CD14-positive monocyte (primary cell): ENCODE results near the gene ZPLD1. TPM values are rescaled to one million over a fixed set of nuclear protein-coding genes. Genes with fewer than 3 reads are reported as not detected.

Experiments used
- DNase-seq, 3 donors: peaks; one replicate each; pipeline ENCODE4 v3.0.0-alpha.2; 2011 to 2022
- H2AFZ ChIP-seq: 2 replicates; pipeline ENCODE4 v1.6.0; 2012; ENCODE audit warnings: mild to moderate bottlenecking, low read depth, low read length, inconsistent platforms; ENCODE audit not compliant: insufficient read depth, poor library complexity, severe bottlenecking
- H3K27ac ChIP-seq, 2 donors: 1 replicate in 1 of 2; 2 replicates in 1 of 2; pipeline ENCODE4 v1.5.1; 2012 to 2013; ENCODE audit warnings: low read length in 2 of 2, control low read depth in 1 of 2, inconsistent platforms in 1 of 2, low read depth in 1 of 2, mild to moderate bottlenecking in 1 of 2
- H3K27me3 ChIP-seq, 2 donors: one replicate each; pipeline versions ENCODE4 v1.6.0 to v1.6.1; 2011 to 2013; ENCODE audit warnings: low read length in 2 of 2; ENCODE audit not compliant: control insufficient read depth in 2 of 2, insufficient read depth in 2 of 2
- H3K36me3 ChIP-seq, 2 donors: replicated peaks in 1 of 2; 1 replicate in 1 of 2; 2 replicates in 1 of 2; pipeline versions ENCODE4 v1.5.1 to v1.6.1; 2012 to 2013; ENCODE audit warnings: low read length in 2 of 2, control low read depth in 1 of 2, inconsistent platforms in 1 of 2, mild to moderate bottlenecking in 1 of 2; ENCODE audit not compliant: insufficient read depth in 2 of 2, control insufficient read depth in 1 of 2
- H3K4me1 ChIP-seq, 2 donors: 1 replicate in 1 of 2; 2 replicates in 1 of 2; pipeline versions ENCODE4 v1.5.1 to v1.6.1; 2012 to 2013; ENCODE audit warnings: low read length in 2 of 2, control low read depth in 1 of 2, inconsistent platforms in 1 of 2, mild to moderate bottlenecking in 1 of 2, moderate library complexity in 1 of 2; ENCODE audit not compliant: insufficient read depth in 2 of 2, control insufficient read depth in 1 of 2
- H3K4me2 ChIP-seq: replicated peaks from 2 replicates; pipeline ENCODE3; 2012; ENCODE audit warnings: low read length, moderate library complexity, mild to moderate bottlenecking; ENCODE audit not compliant: poor library complexity, severe bottlenecking; ENCODE audit errors: extremely low read depth
- H3K4me3 ChIP-seq, 3 experiments: fragments of 200-600 bp in 1 of 3; sonication (generic) in 1 of 3; replicated peaks in 1 of 3; 1 replicate in 2 of 3; 2 replicates in 1 of 3; pipeline ENCODE4 v1.5.1; 2011 to 2013; ENCODE audit warnings: low read length in 3 of 3, mild to moderate bottlenecking in 3 of 3, control low read depth in 2 of 3, low read depth in 2 of 3, inconsistent platforms in 1 of 3, moderate library complexity in 1 of 3
- H3K79me2 ChIP-seq: 2 replicates; pipeline ENCODE4 v1.6.0; 2012; ENCODE audit warnings: mild to moderate bottlenecking, control low read depth, inconsistent platforms, low read length, moderate library complexity; ENCODE audit not compliant: insufficient read depth
- H3K9ac ChIP-seq: 2 replicates; pipeline ENCODE4 v1.6.0; 2017; ENCODE audit warnings: low read length, mild to moderate bottlenecking; ENCODE audit not compliant: insufficient read depth, poor library complexity, severe bottlenecking
- H3K9me3 ChIP-seq, 2 donors: replicated peaks in 1 of 2; 1 replicate in 1 of 2; 2 replicates in 1 of 2; pipeline versions ENCODE4 v1.5.1 to v1.6.1; 2012 to 2013; ENCODE audit warnings: low read length in 2 of 2, control low read depth in 1 of 2; ENCODE audit not compliant: control insufficient read depth in 1 of 2, insufficient read depth in 1 of 2
- H4K20me1 ChIP-seq: 2 replicates; pipeline ENCODE4 v1.6.0; 2012; ENCODE audit warnings: mild to moderate bottlenecking, low read length, control low read depth, moderate library complexity; ENCODE audit not compliant: insufficient read depth
- H3K27ac Mint-ChIP-seq, 7 donors: one replicate each; pipeline ENCODE4 v1.8.0; 2020; ENCODE audit warnings: mild to moderate bottlenecking in 7 of 7, mixed read lengths in 7 of 7, moderate library complexity in 6 of 7, inconsistent platforms in 2 of 7
- H3K27me3 Mint-ChIP-seq, 3 donors: one replicate each; pipeline ENCODE4 v1.8.0; 2021 to 2022; ENCODE audit warnings: low read depth in 3 of 3, mild to moderate bottlenecking in 3 of 3, mixed read lengths in 3 of 3, moderate library complexity in 3 of 3, inconsistent platforms in 1 of 3
- H3K36me3 Mint-ChIP-seq, 2 donors: one replicate each; pipeline ENCODE4 v1.8.0; 2020; ENCODE audit warnings: mixed read lengths in 2 of 2, inconsistent platforms in 1 of 2, mild to moderate bottlenecking in 1 of 2
- H3K4me1 Mint-ChIP-seq: one replicate; pipeline ENCODE4 v1.8.0; 2020; ENCODE audit warnings: mild to moderate bottlenecking, mixed read lengths
- H3K4me3 Mint-ChIP-seq, 2 donors: one replicate each; pipeline ENCODE4 v1.8.0; 2020; ENCODE audit warnings: mild to moderate bottlenecking in 2 of 2, mixed read lengths in 2 of 2, moderate library complexity in 1 of 2
- H3K9me3 Mint-ChIP-seq, 7 donors: one replicate each; pipeline ENCODE4 v1.8.0; 2020 to 2022; ENCODE audit warnings: mixed read lengths in 7 of 7, mild to moderate bottlenecking in 6 of 7, moderate library complexity in 6 of 7, inconsistent platforms in 2 of 7
- CTCF ChIP-seq: fragments of 200-600 bp; IDR thresholded peaks from one replicate; pipeline ENCODE4 v1.8.0; 2022; ENCODE audit warnings: antibody characterized with exemption, mild to moderate bottlenecking
- WGBS: methylation state at CpG from one replicate; pipeline ENCODE4 v1.1.5; 2013; ENCODE audit warnings: missing lambda C conversion rate; ENCODE audit not compliant: insufficient coverage; 5-methylcytosine and 5-hydroxymethylcytosine counted together
- intact Hi-C, 2 donors: fragments of 100-400 bp; cut with micrococcal nuclease; formaldehyde crosslinking; loops; one replicate each; pipeline versions ENCODE4 v1.15.0 to v1.15.1; 2023
- polyA plus RNA-seq, 3 donors: library from polyadenylated mRNA; depleted of rRNA in 1 of 3; unstranded in 2 of 3; stranded (reverse) in 1 of 3; fragments of 300-500 nt in 2 of 3; fragments of >200 nt in 1 of 3; fragmentation: Illumina TruSeq in 2 of 3; gene quantifications; 1 replicate in 2 of 3; 2 replicates in 1 of 3; pipeline ENCODE4 v1.2.3, GENCODE V29; 2012 to 2021

The ZPLD1 gene
- polyA plus RNA-seq, 3 donors: not detected

GRCh38 chr3:102441832-102442231 lies 7.0 kb downstream of the ZPLD1 start:
- no peaks in the 10 kb centered on the region for H3K36me3 Mint-ChIP-seq
- Histone ChIP-seq H4K20me1 (no peaks in the 10 kb centered on the region), H3K4me3 (no peak overlapping the region), H3K36me3 (no peaks in the 10 kb centered on the region), H3K27ac (no peak overlapping the region), H3K9me3 (no peaks in the 10 kb centered on the region), H3K4me1 (no peaks in the 10 kb centered on the region), H3K27me3 (no peaks in the 10 kb centered on the region), H3K79me2 (no peaks in the 10 kb centered on the region), H3K4me2 (no peak overlapping the region), H3K9ac (no peak overlapping the region), H2AFZ (no peak overlapping the region)
- DNase-seq: no peak
- H3K4me3 Mint-ChIP-seq: no peak overlapping the region
- H3K9me3 Mint-ChIP-seq: no peaks in the 10 kb centered on the region
- H3K27ac Mint-ChIP-seq: no peak overlapping the region
- intact Hi-C loops: no loop called here
- no peaks in the 10 kb centered on the region for H3K27me3 Mint-ChIP-seq
- WGBS: 67% methylated on average over 1 of the region's 1 CpG
- H3K4me1 Mint-ChIP-seq: no peaks in the 10 kb centered on the region
- no peak for TF ChIP-seq CTCF

- TF ChIP-seq CTCF: no peak
- no peaks in the 10 kb centered on the region for H3K4me1 Mint-ChIP-seq
- no peaks in the 10 kb centered on the region for H3K79me2 ChIP-seq
- no peaks in the 10 kb centered on the region for H3K9me3 ChIP-seq
- H3K4me3 ChIP-seq: no peak overlapping the region
- no peak overlapping the region for H3K27ac ChIP-seq
- H2AFZ ChIP-seq: no peak overlapping the region
- no peaks in the 10 kb centered on the region for H3K36me3 ChIP-seq
- no peaks in the 10 kb centered on the region for H3K27me3 Mint-ChIP-seq
- H4K20me1 ChIP-seq: no peaks in the 10 kb centered on the region
- H3K9me3 Mint-ChIP-seq: peaks cover 0 to 2% (median 0%) of the 10 kb centered on the region in 7 donors
- no peaks in the 10 kb centered on the region for H3K36me3 Mint-ChIP-seq
- H3K9ac ChIP-seq: no peak overlapping the region
- no peak overlapping the region for H3K27ac Mint-ChIP-seq
- H3K4me2 ChIP-seq: no peak overlapping the region
- intact Hi-C loops: no loop called here
- DNase-seq: no peak
- H3K4me3 Mint-ChIP-seq: no peak overlapping the region
- no peaks in the 10 kb centered on the region for H3K4me1 ChIP-seq
- WGBS: no CpG with 5 or more reads among the region's 2 CpGs
- H3K27me3 ChIP-seq: no peaks in the 10 kb centered on the region
These were observed 8.2 kb downstream of the ZPLD1 start for GRCh38 chr3:102443021-102443420.
